ENCODE results near the gene ZFAND3.

The ZFAND3 gene

GRCh38 chr6:38001386-38001785 lies 181.9 kb downstream of the ZFAND3 start:
- H3K9ac ChIP-seq: no peak overlapping the region
- no peak overlapping the region for H3K27ac ChIP-seq
- peaks cover 37 to 100% (median 78%) of the 10 kb centered on the region in 11 experiments for H4K20me1 ChIP-seq
- H3K4me3 ChIP-seq: no peak overlapping the region
- TF ChIP-seq Cebpa-rat (IDR thresholded peaks at IDR 0.05): no peak
- H3K9me3 ChIP-seq (replicated peaks in 1 of 11): peaks cover 0 to 33% (median 25%) of the 10 kb centered on the region in 11 experiments; a peak in 16 of 22 replicates
- H3K27me3 ChIP-seq: no peaks in the 10 kb centered on the region
- no peaks in the 10 kb centered on the region for H3K4me1 ChIP-seq
- H3K4me2 ChIP-seq: no peak overlapping the region
- peaks cover 0 to 25% (median 6%) of the 10 kb centered on the region in 11 experiments; a peak in 5 of 22 replicates for H3K36me3 ChIP-seq

GRCh38 chr6:38004908-38005307 lies 185.4 kb downstream of the ZFAND3 start:
- TF ChIP-seq Cebpa-rat (IDR thresholded peaks at IDR 0.05): no peak
- no peak overlapping the region for H3K9ac ChIP-seq
- H3K9me3 ChIP-seq (replicated peaks in 1 of 11): peaks cover 0 to 10% (median 8%) of the 10 kb centered on the region in 11 experiments; a peak in 17 of 22 replicates
- peaks cover 0 to 37% (median 0%) of the 10 kb centered on the region in 11 experiments; a peak in 6 of 22 replicates for H3K36me3 ChIP-seq
- no peak overlapping the region for H3K4me2 ChIP-seq
- no peaks in the 10 kb centered on the region for H3K27me3 ChIP-seq
- no peaks in the 10 kb centered on the region for H3K4me1 ChIP-seq
- no peak overlapping the region for H3K4me3 ChIP-seq
- peaks cover 45 to 100% (median 90%) of the 10 kb centered on the region in 11 experiments for H4K20me1 ChIP-seq
- H3K27ac ChIP-seq: no peak overlapping the region

DNA sequence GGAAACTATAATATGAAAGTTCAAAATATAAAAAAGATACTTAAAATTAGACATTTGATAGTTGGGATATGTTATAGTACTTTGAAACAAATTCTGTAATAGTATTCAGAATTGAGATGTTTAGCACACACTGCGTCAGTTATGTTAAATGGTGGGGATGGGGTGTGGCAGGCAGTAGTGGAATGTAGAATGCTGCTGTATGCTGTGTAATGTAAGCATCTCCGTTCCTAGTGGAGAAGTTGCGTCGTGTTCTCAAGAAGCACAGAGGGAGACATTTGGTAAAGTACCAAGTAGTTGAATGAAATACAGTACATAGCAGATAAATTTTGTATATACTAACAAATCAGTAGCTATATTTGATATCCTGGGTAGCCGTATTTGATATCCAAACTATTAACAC lies 192.4 kb downstream of the ZFAND3 start:
- no peaks in the 10 kb centered on the region for H3K27me3 ChIP-seq
- H3K4me1 ChIP-seq: peaks cover 0 to 12% (median under 1%) of the 10 kb centered on the region in 10 experiments; a peak in 9 of 20 replicates
- peaks cover 0 to 26% (median 6%) of the 10 kb centered on the region in 11 experiments; a peak in 6 of 22 replicates for H3K36me3 ChIP-seq
- H3K27ac ChIP-seq: no peak overlapping the region
- H3K9ac ChIP-seq: no peak overlapping the region
- peaks cover 57 to 100% (median 95%) of the 10 kb centered on the region in 11 experiments for H4K20me1 ChIP-seq
- peaks cover 8 to 20% (median 18%) of the 10 kb centered on the region in 11 experiments; a peak in 21 of 22 replicates for H3K9me3 ChIP-seq (replicated peaks in 1 of 11)
- no peak for TF ChIP-seq Cebpa-rat (IDR thresholded peaks at IDR 0.05)
- no peak overlapping the region for H3K4me2 ChIP-seq
- H3K4me3 ChIP-seq: no peak overlapping the region

- Histone ChIP-seq H3K9ac (no peak overlapping the region), H3K36me3 (peaks cover 0 to 21% (median 6%) of the 10 kb centered on the region in 11 experiments; a peak in 6 of 22 replicates), H3K4me2 (no peak overlapping the region), H3K4me3 (no peak overlapping the region), H4K20me1 (peaks cover 62 to 100% (median 95%) of the 10 kb centered on the region in 11 experiments), H3K9me3 (replicated peaks in 1 of 11) (peaks cover 8 to 20% (median 18%) of the 10 kb centered on the region in 11 experiments; a peak in 21 of 22 replicates), H3K27ac (no peak overlapping the region), H3K4me1 (peaks cover 0 to 18% (median 3%) of the 10 kb centered on the region in 10 experiments; a peak in 9 of 20 replicates), H3K27me3 (no peaks in the 10 kb centered on the region)
- no peak for TF ChIP-seq Cebpa-rat (IDR thresholded peaks at IDR 0.05)
Observed at GRCh38 chr6:38012573-38012972, 193.0 kb downstream of the ZFAND3 start.

- Histone ChIP-seq H4K20me1 (peaks cover 58 to 100% (median 94%) of the 10 kb centered on the region in 11 experiments), H3K4me1 (peaks cover 0 to 23% (median 3%) of the 10 kb centered on the region in 10 experiments; a peak in 9 of 20 replicates), H3K4me2 (no peak overlapping the region), H3K9ac (no peak overlapping the region), H3K36me3 (peaks cover 0 to 11% (median 1%) of the 10 kb centered on the region in 11 experiments; a peak in 6 of 22 replicates), H3K4me3 (no peak overlapping the region), H3K9me3 (replicated peaks in 1 of 11) (peaks cover 8 to 12% (median 12%) of the 10 kb centered on the region in 11 experiments; a peak in 21 of 22 replicates), H3K27ac (no peak overlapping the region), H3K27me3 (no peaks in the 10 kb centered on the region)
- no peak for TF ChIP-seq Cebpa-rat (IDR thresholded peaks at IDR 0.05)
Observed at GRCh38 chr6:38015341-38015740, 195.8 kb downstream of the ZFAND3 start.

GRCh38 chr6:38016824-38017223 lies 197.3 kb downstream of the ZFAND3 start:
- peaks cover 62 to 100% (median 99%) of the 10 kb centered on the region in 11 experiments for H4K20me1 ChIP-seq
- no peak overlapping the region for H3K4me3 ChIP-seq
- H3K27ac ChIP-seq: no peak overlapping the region
- H3K9ac ChIP-seq: no peak overlapping the region
- peak overlapping the region in 2 of 11 experiments; percentile 53 to 71; a peak in 4 of 22 replicates for H3K4me2 ChIP-seq
- no peaks in the 10 kb centered on the region for H3K36me3 ChIP-seq
- TF ChIP-seq Cebpa-rat (IDR thresholded peaks at IDR 0.05): no peak
- peaks cover 0 to 37% (median 3%) of the 10 kb centered on the region in 10 experiments; a peak in 9 of 20 replicates for H3K4me1 ChIP-seq
- H3K27me3 ChIP-seq: no peaks in the 10 kb centered on the region
- H3K9me3 ChIP-seq (replicated peaks in 1 of 11): no peaks in the 10 kb centered on the region

GRCh38 chr6:38018755-38019165 lies 199.2 kb downstream of the ZFAND3 start:
- Histone ChIP-seq H3K36me3 (0 out of 22 replicates have a peak, but pooled peaks cover 0 to 4% (median 0%) of the 10 kb centered on the region in 11 experiments), H3K27ac (no peak overlapping the region), H3K9me3 (replicated peaks in 1 of 11) (peaks cover under 1 to 8% (median 4%) of the 10 kb centered on the region in 11 experiments; a peak in 20 of 22 replicates), H3K27me3 (no peaks in the 10 kb centered on the region), H3K9ac (no peak overlapping the region), H3K4me1 (peaks cover 0 to 43% (median 3%) of the 10 kb centered on the region in 10 experiments; a peak in 9 of 20 replicates), H3K4me2 (no peak overlapping the region), H4K20me1 (peaks cover 53 to 100% (median 95%) of the 10 kb centered on the region in 11 experiments), H3K4me3 (no peak overlapping the region)
- TF ChIP-seq Cebpa-rat (IDR thresholded peaks at IDR 0.05): no peak

GRCh38 chr6:38020593-38020992 lies 201.1 kb downstream of the ZFAND3 start:
- H3K27me3 ChIP-seq: no peaks in the 10 kb centered on the region
- no peak overlapping the region for H3K9ac ChIP-seq
- H3K27ac ChIP-seq: no peak overlapping the region
- H3K9me3 ChIP-seq (replicated peaks in 1 of 11): peaks cover 10 to 18% (median 13%) of the 10 kb centered on the region in 11 experiments
- TF ChIP-seq Cebpa-rat (IDR thresholded peaks at IDR 0.05): no peak
- peaks cover 0 to 14% (median 7%) of the 10 kb centered on the region in 11 experiments; a peak in 4 of 22 replicates for H3K36me3 ChIP-seq
- peaks cover 0 to 43% (median 3%) of the 10 kb centered on the region in 10 experiments; a peak in 9 of 20 replicates for H3K4me1 ChIP-seq
- peaks cover 47 to 100% (median 87%) of the 10 kb centered on the region in 11 experiments for H4K20me1 ChIP-seq
- H3K4me3 ChIP-seq: no peak overlapping the region
- no peak overlapping the region for H3K4me2 ChIP-seq

GRCh38 chr6:38021029-38021428 lies 201.5 kb downstream of the ZFAND3 start:
- Histone ChIP-seq H3K4me1 (peaks cover 0 to 41% (median 3%) of the 10 kb centered on the region in 10 experiments; a peak in 9 of 20 replicates), H4K20me1 (peaks cover 45 to 100% (median 87%) of the 10 kb centered on the region in 11 experiments), H3K9me3 (replicated peaks in 1 of 11) (peaks cover 10 to 18% (median 13%) of the 10 kb centered on the region in 11 experiments), H3K36me3 (peaks cover 0 to 14% (median 7%) of the 10 kb centered on the region in 11 experiments; a peak in 4 of 22 replicates), H3K27me3 (no peaks in the 10 kb centered on the region), H3K27ac (no peak overlapping the region), H3K9ac (no peak overlapping the region), H3K4me2 (peak overlapping the region in 1 of 11 experiments; percentile 6; a peak in 1 of 22 replicates), H3K4me3 (no peak overlapping the region)
- no peak for TF ChIP-seq Cebpa-rat (IDR thresholded peaks at IDR 0.05)
